ENCODE results near the gene INTS13.

Gene INTS13

GRCh38 chr12:26948309-26948708 is 10.5 kb upstream of the INTS13 start:
- DNase-seq (ENCODE audit: low read depth), result no peak
- no peak for TF ChIP-seq CTCF (IDR thresholded peaks at IDR 0.05; ENCODE audit: control insufficient read depth, insufficient read depth, low read depth, low read length, missing control alignments)
- H3K4me3 ChIP-seq (ENCODE audit: control insufficient read depth, low read depth, low read length), result no peak overlapping the region

GRCh38 chr12:26941215-26941594 is 3.4 kb upstream of the INTS13 start:
- DNase-seq (ENCODE audit: low read depth), result no peak
- no peak overlapping the region for H3K4me3 ChIP-seq (ENCODE audit: control insufficient read depth, low read depth, low read length)
- TF ChIP-seq CTCF (IDR thresholded peaks at IDR 0.05; ENCODE audit: control insufficient read depth, insufficient read depth, low read depth, low read length, missing control alignments), result no peak

GRCh38 chr12:26940516-26941214 is 2.9 kb upstream of the INTS13 start:
- H3K4me3 ChIP-seq (ENCODE audit: control insufficient read depth, low read depth, low read length), result no peak overlapping the region
- DNase-seq (ENCODE audit: low read depth), result no peak
- no peak for TF ChIP-seq CTCF (IDR thresholded peaks at IDR 0.05; ENCODE audit: control insufficient read depth, insufficient read depth, low read depth, low read length, missing control alignments)

GRCh38 chr12:26939953-26940352 is 2.2 kb upstream of the INTS13 start:
- DNase-seq (ENCODE audit: low read depth), result no peak
- H3K4me3 ChIP-seq (ENCODE audit: control insufficient read depth, low read depth, low read length), result peak overlapping the region; percentile 91; the same call in 1 of the 2 replicates
- TF ChIP-seq CTCF (IDR thresholded peaks at IDR 0.05; ENCODE audit: control insufficient read depth, insufficient read depth, low read depth, low read length, missing control alignments), result no peak

GRCh38 chr12:26939192-26939832 is 1.5 kb upstream of the INTS13 start:
- DNase-seq (ENCODE audit: low read depth), result no peak
- TF ChIP-seq CTCF (IDR thresholded peaks at IDR 0.05; ENCODE audit: control insufficient read depth, insufficient read depth, low read depth, low read length, missing control alignments), result no peak

GRCh38 chr12:26938701-26939062 is 901 bp upstream of the INTS13 start:
- no peak for DNase-seq (ENCODE audit: low read depth)
- TF ChIP-seq CTCF (IDR thresholded peaks at IDR 0.05; ENCODE audit: control insufficient read depth, insufficient read depth, low read depth, low read length, missing control alignments), result no peak
- peak overlapping the region; percentile 91 for H3K4me3 ChIP-seq (ENCODE audit: control insufficient read depth, low read depth, low read length)

More at GRCh38 chr12:26939192-26939832, 1.5 kb upstream of the INTS13 start:
- peak overlapping the region; percentile 91 for H3K4me3 ChIP-seq (ENCODE audit: control insufficient read depth, low read depth, low read length)

All from AG09309 (cell line).